Spleen (tissue), 11 donors: Measurements from ENCODE around the gene SORBS2. TPM values are rescaled to one million over a fixed set of nuclear protein-coding genes. Genes with fewer than 3 reads are reported as not detected.

Experiments used
- DNase-seq: peaks from one replicate; pipeline ENCODE4 v3.0.0-alpha.2; 2020
- H3K27ac ChIP-seq, 8 donors: fragments of 200-600 bp; sonication (generic) in 7 of 8; 1 replicate in 4 of 8; 2 replicates in 4 of 8; pipeline versions ENCODE4 v1.5.0 to v1.8.0; 2016 to 2021; ENCODE audit warnings: inconsistent platforms in 4 of 8, mild to moderate bottlenecking in 4 of 8, moderate library complexity in 1 of 8
- H3K27me3 ChIP-seq, 7 donors: fragments of 200-600 bp; sonication (generic) in 6 of 7; replicated peaks in 1 of 7; 1 replicate in 4 of 7; 2 replicates in 3 of 7; pipeline versions ENCODE4 v1.5.0 to v1.8.0; 2016 to 2021; ENCODE audit warnings: inconsistent platforms in 3 of 7, mild to moderate bottlenecking in 1 of 7
- H3K36me3 ChIP-seq, 6 donors: fragments of 200-600 bp; sonication (generic) in 5 of 6; 1 replicate in 4 of 6; 2 replicates in 2 of 6; pipeline versions ENCODE4 v1.5.0 to v1.8.0; 2016 to 2021; ENCODE audit warnings: inconsistent platforms in 2 of 6
- H3K4me1 ChIP-seq, 6 donors: fragments of 200-600 bp; sonication (generic) in 5 of 6; 1 replicate in 3 of 6; 2 replicates in 3 of 6; pipeline versions ENCODE4 v1.5.0 to v1.8.0; 2016 to 2021; ENCODE audit warnings: inconsistent platforms in 3 of 6
- H3K4me3 ChIP-seq, 8 donors: fragments of 200-600 bp; sonication (generic) in 7 of 8; 1 replicate in 4 of 8; 2 replicates in 4 of 8; pipeline versions ENCODE4 v1.5.0 to v1.8.0; 2016 to 2021; ENCODE audit warnings: inconsistent platforms in 4 of 8, mild to moderate bottlenecking in 4 of 8, moderate library complexity in 2 of 8
- H3K9me3 ChIP-seq, 8 donors: fragments of 200-600 bp; sonication (generic) in 7 of 8; 1 replicate in 4 of 8; 2 replicates in 4 of 8; pipeline versions ENCODE4 v1.5.0 to v1.8.0; 2016 to 2021; ENCODE audit warnings: inconsistent platforms in 4 of 8
- POLR2A ChIP-seq, 3 donors: fragments of 450-650 bp; IDR thresholded peaks; one replicate each; pipeline ENCODE4 v1.5.1; 2017; ENCODE audit warnings: antibody characterized with exemption in 3 of 3, mild to moderate bottlenecking in 1 of 3
- POLR2AphosphoS5 ChIP-seq, 3 donors: sonication (generic); formaldehyde crosslinking; IDR thresholded peaks; one replicate each; pipeline ENCODE4 v1.5.1; 2017; ENCODE audit warnings: antibody characterized with exemption in 3 of 3
- WGBS, 5 donors: extraction: QIAGEN DNeasy Blood & Tissue Kit in 3 of 5; methylation state at CpG; one replicate each; pipeline versions ENCODE4 v1.1.5 to v1.1.7; 2013 to 2018; 5-methylcytosine and 5-hydroxymethylcytosine counted together
- intact Hi-C: fragments of 100-400 bp; cut with DNase I; formaldehyde crosslinking; loops from one replicate; pipeline ENCODE4 v1.15.0; 2023; ENCODE audit warnings: low total_unique reads
- polyA plus RNA-seq, 3 donors: library from polyadenylated mRNA; stranded (reverse); fragments of 200-250 nt; gene quantifications; one replicate each; pipeline ENCODE4 v1.2.1, GENCODE V29; 2013
- total RNA-seq, 7 donors: library from RNA; depleted of rRNA in 3 of 7; stranded (reverse); fragments of >200 nt in 3 of 7; fragmentation: NEBNext Ultra II Directional in 4 of 7; extraction: Animal tissue kit (Norgen Biotek cat#: 25700) in 4 of 7; gene quantifications; one replicate each; pipeline versions ENCODE4 v1.1.0 to v1.2.1, GENCODE V29; 2016 to 2021
- TF ChIP-seq, protein P1 (sequence below), 11 experiments: fragments of 200-600 bp in 7 of 11; fragments of 450-650 bp in 4 of 11; sonication (generic) in 4 of 11; IDR thresholded peaks in 8 of 11; conservative IDR thresholded peaks in 3 of 11; 1 replicate in 7 of 11; 2 replicates in 4 of 11; pipeline versions ENCODE4 v1.4.0 to v1.8.0; 2016 to 2021; ENCODE audit warnings: antibody characterized with exemption in 11 of 11, inconsistent platforms in 4 of 11, mild to moderate bottlenecking in 1 of 11
- donor health status: healthy with polysubstance abuse.
- donor health status: DM: no; HTN: no; CAD: no; lungs with moderate emphysema.
- donor health status: DM: no; HTN: no; CAD: no.
- donor health status: Bipolar disorder and iron deficiency.
- donor health status: healthy.
- donor health status: DM: no; HTN: no; CAD: no.
- donor health status: DM: yes; HTN: yes; CAD: no.

SORBS2 gene
- total and polyA plus RNA-seq, 10 donors, result 5.9 to 128 (median 84.8) TPM

DNA sequence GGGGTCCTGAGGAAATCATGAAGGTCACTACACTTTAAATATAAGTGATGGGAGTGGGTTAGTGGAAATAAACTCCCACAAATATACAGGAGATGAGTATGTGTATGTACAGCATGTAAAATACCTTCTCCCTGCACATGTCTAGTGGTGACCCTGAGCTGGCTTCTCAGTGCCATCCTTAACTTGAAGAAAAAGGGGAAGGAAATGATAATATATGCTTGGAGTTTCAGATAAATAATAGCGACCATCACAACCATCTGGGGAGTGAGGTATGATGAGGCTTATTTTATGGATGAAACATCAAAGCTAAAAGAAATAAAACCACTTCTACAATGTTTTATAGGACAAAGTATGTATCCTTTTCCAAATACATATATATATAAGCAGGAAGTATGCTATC lies 41.0 kb upstream of the SORBS2 start:
- H3K36me3 ChIP-seq, result no peaks in the 10 kb centered on the region
- H3K9me3 ChIP-seq, result peaks cover 0 to 21% (median 6%) of the 10 kb centered on the region in 8 donors
- H3K4me1 ChIP-seq, result no peaks in the 10 kb centered on the region
- TF ChIP-seq, protein P1, sequence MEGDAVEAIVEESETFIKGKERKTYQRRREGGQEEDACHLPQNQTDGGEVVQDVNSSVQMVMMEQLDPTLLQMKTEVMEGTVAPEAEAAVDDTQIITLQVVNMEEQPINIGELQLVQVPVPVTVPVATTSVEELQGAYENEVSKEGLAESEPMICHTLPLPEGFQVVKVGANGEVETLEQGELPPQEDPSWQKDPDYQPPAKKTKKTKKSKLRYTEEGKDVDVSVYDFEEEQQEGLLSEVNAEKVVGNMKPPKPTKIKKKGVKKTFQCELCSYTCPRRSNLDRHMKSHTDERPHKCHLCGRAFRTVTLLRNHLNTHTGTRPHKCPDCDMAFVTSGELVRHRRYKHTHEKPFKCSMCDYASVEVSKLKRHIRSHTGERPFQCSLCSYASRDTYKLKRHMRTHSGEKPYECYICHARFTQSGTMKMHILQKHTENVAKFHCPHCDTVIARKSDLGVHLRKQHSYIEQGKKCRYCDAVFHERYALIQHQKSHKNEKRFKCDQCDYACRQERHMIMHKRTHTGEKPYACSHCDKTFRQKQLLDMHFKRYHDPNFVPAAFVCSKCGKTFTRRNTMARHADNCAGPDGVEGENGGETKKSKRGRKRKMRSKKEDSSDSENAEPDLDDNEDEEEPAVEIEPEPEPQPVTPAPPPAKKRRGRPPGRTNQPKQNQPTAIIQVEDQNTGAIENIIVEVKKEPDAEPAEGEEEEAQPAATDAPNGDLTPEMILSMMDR (IDR thresholded peaks at IDR 0.05 in 8 of 11, conservative IDR thresholded peaks at IDR 0.05 in 3 of 11), result no peak
- TF ChIP-seq POLR2AphosphoS5 (IDR thresholded peaks at IDR 0.05) (no peak), POLR2A (IDR thresholded peaks at IDR 0.05) (no peak)
- no peak overlapping the region for H3K4me3 ChIP-seq
- no peaks in the 10 kb centered on the region for H3K27me3 ChIP-seq
- intact Hi-C loops, result no loop called here
- DNase-seq, result no peak
- 12 to 22% (median 16%) methylated on average over 1 of the region's 1 CpG for WGBS, 5 donors
- H3K27ac ChIP-seq, result no peak overlapping the region

DNA sequence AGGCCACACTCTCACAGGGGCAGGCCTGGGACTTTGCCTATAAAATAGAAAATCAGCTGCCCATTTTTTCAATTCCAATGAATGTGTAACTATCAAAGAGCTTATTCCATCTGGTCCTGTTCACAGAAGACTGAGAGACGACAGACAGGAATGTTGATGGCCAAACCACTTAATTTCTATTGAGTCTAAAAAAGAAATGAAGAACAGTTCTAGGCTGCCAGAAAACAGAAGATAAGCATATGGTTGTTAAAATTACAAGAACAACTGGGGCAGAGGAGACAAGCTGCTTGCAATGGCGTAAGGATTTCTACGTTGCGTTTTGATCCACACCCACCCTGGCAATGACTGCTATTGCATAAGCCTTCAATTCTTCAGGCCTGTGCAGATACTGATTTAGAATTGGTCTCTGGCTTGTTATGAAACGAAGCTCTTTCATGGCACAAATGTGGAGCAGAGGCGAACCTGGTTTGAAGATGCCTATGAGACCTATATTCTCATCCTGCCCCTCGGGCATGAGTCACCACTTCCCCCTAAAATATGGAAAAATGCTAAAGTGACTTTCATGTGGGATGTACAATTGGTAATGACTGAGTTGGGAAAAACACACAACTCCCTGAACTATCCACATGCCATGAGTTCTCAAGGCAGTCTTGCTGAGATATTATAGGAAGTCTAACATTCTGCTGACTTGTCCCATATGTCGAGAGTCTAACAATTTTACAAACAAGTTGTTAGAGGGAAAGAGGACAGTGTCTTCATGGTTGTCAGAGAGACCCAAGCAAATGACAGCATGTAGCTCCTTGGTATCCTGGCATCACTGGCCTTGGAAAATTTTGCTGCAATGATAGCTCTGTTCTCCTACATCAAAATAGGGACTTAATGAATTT lies 37.9 kb upstream of the SORBS2 start:
- 76 to 88% (median 83%) methylated on average over 8 of the region's 8 CpGs for WGBS, 5 donors
- intact Hi-C loops, result no loop called here

DNA sequence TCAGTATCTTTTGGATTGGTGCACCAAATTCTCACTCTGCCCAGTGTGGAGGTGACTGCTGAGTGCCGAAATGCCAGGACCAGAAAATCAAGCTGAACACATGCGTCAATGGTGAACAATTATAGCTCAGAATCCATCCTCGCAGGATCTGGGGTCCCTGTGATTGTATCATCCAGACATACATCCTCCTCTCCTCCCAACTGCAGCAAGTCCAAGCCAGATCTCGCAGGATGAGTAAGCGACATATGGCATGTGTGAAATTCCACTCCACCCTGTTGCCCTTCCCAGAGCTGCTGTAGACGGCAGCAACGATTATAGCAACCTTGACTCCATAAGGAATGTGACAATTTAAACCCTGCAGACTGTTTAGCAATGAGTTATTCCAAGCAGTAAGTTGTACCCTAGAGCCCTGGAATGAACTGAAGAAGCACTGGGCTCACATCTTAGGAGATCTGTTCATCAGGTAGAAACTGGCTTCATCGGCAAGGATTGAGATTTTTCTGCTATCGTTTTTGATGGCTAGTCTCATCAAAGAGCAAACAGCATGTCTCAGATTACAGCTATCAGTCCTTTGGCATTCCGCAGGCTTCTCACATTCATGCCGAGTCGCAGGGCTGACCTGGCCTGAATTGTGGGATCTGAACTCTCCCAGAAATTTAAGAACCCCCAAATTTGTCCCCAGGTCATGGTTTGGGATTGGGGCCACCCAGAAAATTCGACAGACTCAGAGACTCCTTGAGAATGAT lies 35.5 kb upstream of the SORBS2 start:
- Histone ChIP-seq H3K4me1 (no peaks in the 10 kb centered on the region), H3K27me3 (no peaks in the 10 kb centered on the region), H3K4me3 (no peak overlapping the region), H3K9me3 (peaks cover 0 to 10% (median 0%) of the 10 kb centered on the region in 8 donors), H3K36me3 (no peaks in the 10 kb centered on the region), H3K27ac (no peak overlapping the region)
- no peak for DNase-seq
- TF ChIP-seq POLR2A (IDR thresholded peaks at IDR 0.05) (no peak), POLR2AphosphoS5 (IDR thresholded peaks at IDR 0.05) (no peak)
- TF ChIP-seq, protein P1 (IDR thresholded peaks at IDR 0.05 in 8 of 11, conservative IDR thresholded peaks at IDR 0.05 in 3 of 11), result no peak
- WGBS, 5 donors, result 77 to 83% (median 81%) methylated on average over 13 of the region's 13 CpGs
- intact Hi-C loops, result no loop called here

More for the DNA sequence above, 37.9 kb upstream of the SORBS2 start:
- TF ChIP-seq, protein P1 (IDR thresholded peaks at IDR 0.05 in 8 of 11, conservative IDR thresholded peaks at IDR 0.05 in 3 of 11), result no peak
- TF ChIP-seq POLR2AphosphoS5 (IDR thresholded peaks at IDR 0.05) (no peak), POLR2A (IDR thresholded peaks at IDR 0.05) (no peak)
- H3K4me1 ChIP-seq, result no peaks in the 10 kb centered on the region
- no peak for DNase-seq
- H3K27me3 ChIP-seq, result no peaks in the 10 kb centered on the region
- H3K27ac ChIP-seq, result peak overlapping the region in 5 of 8 donors; percentile 6 to 48 (median 31)
- no peaks in the 10 kb centered on the region for H3K36me3 ChIP-seq
- H3K9me3 ChIP-seq, result peaks cover 0 to 10% (median 0%) of the 10 kb centered on the region in 8 donors
- no peak overlapping the region for H3K4me3 ChIP-seq
